HepG2 (cell line): Measurements from ENCODE around the gene DALRD3. TPM values are rescaled to one million over a fixed set of nuclear protein-coding genes. Genes with fewer than 3 reads are reported as not detected.

Experiments
- DNMT1 ChIP-seq: sonication (generic); formaldehyde crosslinking; IDR thresholded peaks from 2 replicates; pipeline ENCODE4 v1.5.1; 2020; ENCODE audit warnings: mild to moderate bottlenecking, missing genetic modification reagents
- GABPA ChIP-seq, 2 experiments: IDR thresholded peaks; 2 replicates each; pipeline ENCODE4 v1.6.1; 2011 to 2016; ENCODE audit warnings: low read depth in 2 of 2, low read length in 1 of 2, missing biosample characterization in 1 of 2, missing genetic modification characterization in 1 of 2
- HNRNPLL ChIP-seq: fragments of 200-400 bp; formaldehyde crosslinking; IDR thresholded peaks from 2 replicates; pipeline ENCODE4 v1.6.1; 2017; ENCODE audit warnings: mild to moderate bottlenecking, low read depth, low read length; ENCODE audit not compliant: poor library complexity, severe bottlenecking
- KAT2B ChIP-seq: fragments of 150-350 bp; IDR thresholded peaks from 2 replicates; pipeline ENCODE4 v1.6.1; 2014; ENCODE audit warnings: low read depth, low read length, borderline replicate concordance
- KDM5A ChIP-seq: fragments of 200-600 bp; sonication (generic); IDR thresholded peaks from 2 replicates; pipeline ENCODE4 v1.7.0; 2018; ENCODE audit warnings: antibody characterized with exemption, mild to moderate bottlenecking, low read length, borderline replicate concordance
- KDM6A ChIP-seq: IDR thresholded peaks from 2 replicates; pipeline ENCODE4 v1.6.1; 2016; ENCODE audit warnings: low read depth
- NBN ChIP-seq: fragments of 450-650 bp; conservative IDR thresholded peaks from 2 replicates; pipeline ENCODE4 v1.6.1; 2017
- POLR2AphosphoS5 ChIP-seq: IDR thresholded peaks from 2 replicates; pipeline ENCODE4 v1.6.1; 2012; ENCODE audit warnings: low read depth, low read length
- SAP130 ChIP-seq: IDR thresholded peaks from 2 replicates; pipeline ENCODE4 v1.6.1; 2016; ENCODE audit warnings: low read depth
- SATB2 ChIP-seq: sonication (generic); formaldehyde crosslinking; IDR thresholded peaks from 2 replicates; pipeline ENCODE4 v1.5.0; 2020; ENCODE audit warnings: missing genetic modification reagents
- SP140L ChIP-seq: sonication (generic); formaldehyde crosslinking; IDR thresholded peaks from 2 replicates; pipeline ENCODE4 v1.4.0; 2020; ENCODE audit warnings: missing genetic modification reagents, borderline replicate concordance
- ZNF30 ChIP-seq: sonication (generic); formaldehyde crosslinking; IDR thresholded peaks from 2 replicates; pipeline ENCODE4 v1.5.0; 2020; ENCODE audit warnings: mild to moderate bottlenecking, missing genetic modification reagents
- ZNF562 ChIP-seq: sonication (generic); formaldehyde crosslinking; IDR thresholded peaks from 2 replicates; pipeline ENCODE4 v1.8.0; 2022; ENCODE audit warnings: missing genetic modification reagents, borderline replicate concordance
- ZNF746 ChIP-seq: sonication (generic); formaldehyde crosslinking; IDR thresholded peaks from 2 replicates; pipeline ENCODE4 v1.8.0; 2022; ENCODE audit warnings: mild to moderate bottlenecking, missing genetic modification reagents
- ZNF75D ChIP-seq: sonication (generic); formaldehyde crosslinking; IDR thresholded peaks from 2 replicates; pipeline ENCODE4 v1.8.1; 2023; ENCODE audit warnings: missing genetic modification reagents, mild to moderate bottlenecking, borderline replicate concordance
- ZNF768 ChIP-seq: sonication (generic); formaldehyde crosslinking; IDR thresholded peaks from 2 replicates; pipeline ENCODE4 v1.4.0; 2020; ENCODE audit warnings: missing genetic modification reagents
- ZNF772 ChIP-seq: sonication (generic); formaldehyde crosslinking; IDR thresholded peaks from 2 replicates; pipeline ENCODE4 v1.5.0; 2020; ENCODE audit warnings: mild to moderate bottlenecking, missing genetic modification reagents
- polyA plus RNA-seq, 8 experiments: library from polyadenylated mRNA; depleted of rRNA in 3 of 8; stranded (reverse) in 7 of 8; unstranded in 1 of 8; fragments of >200 nt; fragmentation: Illumina TruSeq in 4 of 8; extraction: Trizol in 4 of 8; gene quantifications; 2 replicates each; pipeline versions ENCODE4 v1.2.1 to v1.2.3, GENCODE V29; 2011 to 2016; ENCODE audit warnings: low read depth in 4 of 8, missing spikeins in 1 of 8, mixed read lengths in 1 of 8; ENCODE audit not compliant: insufficient read depth in 1 of 8
- total RNA-seq, 5 experiments: library from RNA; depleted of rRNA; stranded (reverse); fragments of >200 nt; fragmentation: Illumina TruSeq; extraction: Trizol; gene quantifications; 2 replicates each; pipeline ENCODE4 v1.2.3, GENCODE V29; 2016; ENCODE audit warnings: low read depth in 1 of 5
- TF ChIP-seq, protein P1 (sequence below): sonication (generic); formaldehyde crosslinking; IDR thresholded peaks from 2 replicates; pipeline ENCODE4 v1.4.0; 2020; ENCODE audit warnings: mild to moderate bottlenecking, missing genetic modification reagents
- TF ChIP-seq, protein P2 (sequence below): sonication (generic); formaldehyde crosslinking; IDR thresholded peaks from 2 replicates; pipeline ENCODE4 v1.4.0; 2020; ENCODE audit warnings: mild to moderate bottlenecking, missing genetic modification reagents

The DALRD3 gene
- total and polyA plus RNA-seq, 2 of the 13 experiments (the other 11 are each of a cell fraction or from before 2014, with no cell fraction given), result 19.9 to 36.5 TPM

GRCh38 chr3:49021813-49022687, 3.7 kb upstream of the DALRD3 start, which contains the start of gene NDUFAF3 (continued):
- TF ChIP-seq, protein P1, sequence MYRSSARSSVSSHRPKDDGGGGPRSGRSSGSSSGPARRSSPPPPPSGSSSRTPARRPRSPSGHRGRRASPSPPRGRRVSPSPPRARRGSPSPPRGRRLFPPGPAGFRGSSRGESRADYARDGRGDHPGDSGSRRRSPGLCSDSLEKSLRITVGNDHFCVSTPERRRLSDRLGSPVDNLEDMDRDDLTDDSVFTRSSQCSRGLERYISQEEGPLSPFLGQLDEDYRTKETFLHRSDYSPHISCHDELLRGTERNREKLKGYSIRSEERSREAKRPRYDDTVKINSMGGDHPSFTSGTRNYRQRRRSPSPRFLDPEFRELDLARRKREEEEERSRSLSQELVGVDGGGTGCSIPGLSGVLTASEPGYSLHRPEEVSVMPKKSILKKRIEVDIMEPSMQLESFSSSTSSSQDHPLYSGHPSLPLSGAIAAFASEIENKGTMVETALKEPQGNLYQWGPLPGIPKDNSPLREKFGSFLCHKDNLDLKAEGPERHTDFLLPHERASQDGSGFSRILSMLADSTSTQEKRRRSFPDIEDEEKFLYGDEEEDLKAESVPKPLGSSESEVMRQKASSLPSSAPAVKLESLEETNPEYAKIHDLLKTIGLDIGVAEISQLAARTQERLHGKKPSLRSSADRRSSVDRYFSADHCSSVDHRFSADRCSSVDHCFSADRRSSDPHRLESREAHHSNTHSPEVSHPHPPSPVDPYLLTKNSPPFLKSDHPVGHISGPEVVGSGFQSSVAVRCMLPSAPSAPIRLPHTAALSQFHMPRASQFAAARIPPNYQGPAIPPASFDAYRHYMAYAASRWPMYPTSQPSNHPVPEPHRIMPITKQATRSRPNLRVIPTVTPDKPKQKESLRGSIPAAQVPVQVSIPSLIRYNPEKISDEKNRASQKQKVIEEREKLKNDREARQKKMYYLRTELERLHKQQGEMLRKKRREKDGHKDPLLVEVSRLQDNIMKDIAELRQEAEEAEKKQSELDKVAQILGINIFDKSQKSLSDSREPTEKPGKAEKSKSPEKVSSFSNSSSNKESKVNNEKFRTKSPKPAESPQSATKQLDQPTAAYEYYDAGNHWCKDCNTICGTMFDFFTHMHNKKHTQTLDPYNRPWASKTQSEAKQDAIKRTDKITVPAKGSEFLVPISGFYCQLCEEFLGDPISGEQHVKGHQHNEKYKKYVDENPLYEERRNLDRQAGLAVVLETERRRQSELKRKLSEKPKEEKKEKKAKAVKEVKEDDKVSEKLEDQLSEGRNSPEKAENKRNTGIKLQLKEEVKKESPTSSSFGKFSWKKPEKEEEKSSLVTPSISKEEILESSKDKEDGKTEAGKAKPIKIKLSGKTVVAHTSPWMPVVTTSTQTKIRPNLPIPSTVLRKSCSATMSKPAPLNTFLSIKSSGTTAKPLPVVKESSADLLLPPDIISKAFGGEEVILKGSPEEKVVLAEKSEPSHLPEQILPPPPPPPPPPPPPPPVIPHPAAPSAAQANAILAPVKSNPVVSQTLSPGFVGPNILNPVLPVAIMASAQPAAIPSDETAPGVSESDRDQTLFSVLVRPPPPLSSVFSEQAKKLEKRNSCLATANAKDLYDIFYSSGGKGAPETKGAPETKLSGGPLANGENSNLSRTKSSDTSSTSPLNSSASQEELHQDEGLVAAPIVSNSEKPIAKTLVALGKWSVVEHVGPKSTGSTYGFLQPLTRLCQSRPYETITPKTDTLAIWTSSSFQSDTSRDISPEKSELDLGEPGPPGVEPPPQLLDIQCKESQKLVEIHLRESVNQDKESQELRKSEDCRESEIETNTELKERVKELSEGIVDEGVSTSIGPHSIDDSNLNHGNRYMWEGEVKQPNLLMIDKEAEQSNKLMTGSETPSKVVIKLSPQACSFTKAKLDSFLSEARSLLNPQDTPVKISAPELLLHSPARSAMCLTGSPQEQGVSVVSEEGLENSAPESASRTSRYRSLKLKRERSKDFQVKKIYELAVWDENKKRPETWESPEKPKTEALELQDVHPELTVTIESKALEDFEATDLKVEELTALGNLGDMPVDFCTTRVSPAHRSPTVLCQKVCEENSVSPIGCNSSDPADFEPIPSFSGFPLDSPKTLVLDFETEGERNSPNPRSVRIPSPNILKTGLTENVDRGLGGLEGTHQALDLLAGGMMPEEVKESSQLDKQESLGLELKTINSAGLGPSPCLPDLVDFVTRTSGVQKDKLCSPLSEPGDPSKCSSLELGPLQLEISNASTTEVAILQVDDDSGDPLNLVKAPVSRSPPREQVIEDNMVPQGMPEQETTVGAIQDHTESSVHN, result no peak
- TF ChIP-seq HNRNPLL (no peak), ZNF30 (CRISPR knock-in tag) (0 out of 2 replicates have a peak, but pooled peaks have one; percentile 32), ZNF746 (CRISPR knock-in tag) (peak; percentile 71; the same call in 1 of the 2 replicates), KDM5A (peak; percentile 86), KAT2B (no peak), SAP130 (peak; percentile 86), POLR2AphosphoS5 (peak; percentile 78), ZNF768 (CRISPR knock-in tag) (peak; percentile 66; the same call in 1 of the 2 replicates), ZNF75D (CRISPR knock-in tag) (no peak), ZNF562 (CRISPR knock-in tag) (no peak), DNMT1 (CRISPR knock-in tag) (no peak), NBN (no peak), SP140L (CRISPR knock-in tag) (no peak), KDM6A (CRISPR knock-in tag) (no peak), ZNF772 (CRISPR knock-in tag) (peak; percentile 89), SATB2 (no peak), GABPA (IDR thresholded peaks at IDR 0.05; ENCODE audit: low read depth, low read length) (no peak), GABPA (CRISPR knock-in tag; IDR thresholded peaks at IDR 0.05; ENCODE audit: low read depth) (peak; percentile 55)
- TF ChIP-seq, protein P2, sequence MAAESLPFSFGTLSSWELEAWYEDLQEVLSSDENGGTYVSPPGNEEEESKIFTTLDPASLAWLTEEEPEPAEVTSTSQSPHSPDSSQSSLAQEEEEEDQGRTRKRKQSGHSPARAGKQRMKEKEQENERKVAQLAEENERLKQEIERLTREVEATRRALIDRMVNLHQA, result no peak
